GM12875 (cell line): ENCODE results near the gene NEU2.

ENCODE experiments used
- H3K4me3 ChIP-seq: one replicate; pipeline ENCODE4 v1.5.1; 2011; ENCODE audit warnings: low read depth, low read length, control low read depth
- TF ChIP-seq, protein P1 (sequence below): IDR thresholded peaks from 2 replicates; pipeline ENCODE4 v1.5.1; 2011; ENCODE audit warnings: low read depth, mild to moderate bottlenecking, control low read depth, inconsistent platforms, low read length, moderate library complexity, borderline replicate concordance; ENCODE audit not compliant: insufficient read depth

The NEU2 gene

DNA sequence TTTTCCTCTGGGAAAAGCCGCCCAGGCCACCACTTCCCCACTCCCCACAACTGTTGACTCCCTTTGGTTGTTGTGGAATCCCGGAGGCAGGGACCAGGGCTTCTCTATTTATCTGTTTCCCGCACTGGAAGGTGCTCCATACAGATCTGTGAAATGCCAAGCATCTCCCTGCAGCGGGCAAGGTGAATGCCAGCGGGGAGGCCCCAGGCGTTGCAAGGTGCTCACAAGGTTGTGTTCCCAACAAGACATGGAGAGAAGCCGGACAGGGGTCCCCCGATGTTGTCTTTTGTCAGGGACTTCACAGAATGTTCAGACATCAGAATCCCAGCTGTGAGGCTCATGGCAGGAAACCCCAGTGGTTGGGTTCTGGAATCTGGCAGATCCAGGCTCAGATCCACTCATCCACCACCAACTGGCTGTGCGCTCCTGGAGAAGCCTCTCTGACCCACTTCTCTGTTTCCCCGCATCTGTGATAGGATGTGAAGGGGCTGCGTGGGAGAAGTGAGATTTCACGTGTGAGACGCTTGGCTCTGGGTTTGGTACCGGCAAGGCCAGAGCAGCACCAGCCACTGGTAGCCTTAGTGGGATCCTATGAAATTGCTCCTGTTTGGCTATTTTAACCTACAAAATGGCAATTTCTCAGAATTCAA, 8.6 kb upstream of the NEU2 start:
- TF ChIP-seq, protein P1, sequence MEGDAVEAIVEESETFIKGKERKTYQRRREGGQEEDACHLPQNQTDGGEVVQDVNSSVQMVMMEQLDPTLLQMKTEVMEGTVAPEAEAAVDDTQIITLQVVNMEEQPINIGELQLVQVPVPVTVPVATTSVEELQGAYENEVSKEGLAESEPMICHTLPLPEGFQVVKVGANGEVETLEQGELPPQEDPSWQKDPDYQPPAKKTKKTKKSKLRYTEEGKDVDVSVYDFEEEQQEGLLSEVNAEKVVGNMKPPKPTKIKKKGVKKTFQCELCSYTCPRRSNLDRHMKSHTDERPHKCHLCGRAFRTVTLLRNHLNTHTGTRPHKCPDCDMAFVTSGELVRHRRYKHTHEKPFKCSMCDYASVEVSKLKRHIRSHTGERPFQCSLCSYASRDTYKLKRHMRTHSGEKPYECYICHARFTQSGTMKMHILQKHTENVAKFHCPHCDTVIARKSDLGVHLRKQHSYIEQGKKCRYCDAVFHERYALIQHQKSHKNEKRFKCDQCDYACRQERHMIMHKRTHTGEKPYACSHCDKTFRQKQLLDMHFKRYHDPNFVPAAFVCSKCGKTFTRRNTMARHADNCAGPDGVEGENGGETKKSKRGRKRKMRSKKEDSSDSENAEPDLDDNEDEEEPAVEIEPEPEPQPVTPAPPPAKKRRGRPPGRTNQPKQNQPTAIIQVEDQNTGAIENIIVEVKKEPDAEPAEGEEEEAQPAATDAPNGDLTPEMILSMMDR = no peak
- no peak overlapping the region for H3K4me3 ChIP-seq

- TF ChIP-seq, protein P1 = no peak
- H3K4me3 ChIP-seq = no peak overlapping the region
Measured at GRCh38 chr2:233025706-233026105, 6.8 kb upstream of the NEU2 start.

DNA sequence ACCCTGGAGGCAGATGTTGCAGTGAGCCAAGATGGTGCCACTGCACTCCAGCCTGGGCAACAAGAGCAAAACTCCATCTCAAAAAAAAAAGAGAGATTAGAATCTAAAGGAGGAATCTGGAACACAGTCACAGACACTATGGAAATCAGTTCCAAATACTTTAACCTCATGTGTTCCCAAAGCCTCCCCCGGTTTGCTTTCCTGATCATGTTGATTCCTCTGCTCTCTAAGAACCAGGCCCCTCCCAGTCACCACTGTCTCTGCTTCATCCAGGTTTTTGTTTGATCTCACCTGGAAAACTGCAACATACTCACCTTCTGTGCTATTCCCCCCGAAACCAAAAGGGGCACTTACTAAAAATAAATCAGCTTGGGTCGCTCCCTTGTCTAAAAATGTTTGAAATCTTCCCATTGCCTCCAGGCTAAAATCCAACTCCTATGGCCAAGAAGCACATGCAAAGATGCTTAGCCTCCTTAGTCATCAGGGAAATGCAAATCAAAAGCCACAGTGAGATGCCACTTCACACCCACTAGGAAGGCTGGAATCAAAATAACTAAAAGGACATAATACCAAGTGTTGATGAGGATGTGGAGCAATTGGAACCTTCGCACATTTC, 6.2 kb upstream of the NEU2 start:
- TF ChIP-seq, protein P1 = no peak
- no peak overlapping the region for H3K4me3 ChIP-seq

DNA sequence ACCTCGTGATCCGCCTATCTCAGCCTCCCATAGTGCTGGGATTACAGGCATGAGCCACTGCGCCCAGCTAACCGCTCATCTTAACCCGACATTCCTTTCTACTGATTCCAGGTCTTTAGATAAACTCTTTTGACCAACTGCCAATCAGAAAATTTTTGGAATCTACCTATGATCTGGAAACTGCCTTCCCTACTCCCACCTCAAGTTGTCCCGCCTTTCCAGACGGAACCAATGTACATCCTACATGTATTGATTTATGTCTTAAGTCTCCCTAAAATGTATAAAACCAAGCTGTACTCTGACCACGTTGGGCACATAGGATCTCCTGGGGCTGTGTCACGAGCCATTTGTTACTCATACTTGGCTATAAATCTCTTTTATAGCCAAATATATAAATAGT, 3.2 kb upstream of the NEU2 start:
- no peak overlapping the region for H3K4me3 ChIP-seq
- TF ChIP-seq, protein P1 = no peak

- TF ChIP-seq, protein P1 = no peak
- H3K4me3 ChIP-seq = no peak overlapping the region
Measured at GRCh38 chr2:233031556-233032500, 644 bp upstream of the NEU2 start.

GRCh38 chr2:233033672-233034071, 1.2 kb downstream of the NEU2 start:
- H3K4me3 ChIP-seq = no peak overlapping the region
- TF ChIP-seq, protein P1 = no peak
